T-helper 2 cell treated with Interferon-gamma antibody and Interleukin-4, amounts not matched to agents 5 μg/mL and 100 μg/mL, for 36 hours (primary cell): ENCODE measurements around the gene LBX1.
"Not testable (repeated sequence)": the region's sequence is repeated elsewhere in the genome, so short reads cannot be mapped to it uniquely, and the experiment has no call there.

ENCODE experiments used
- DNase-seq: peaks from one replicate; pipeline ENCODE4 v3.0.0; 2021; ENCODE audit warnings: low spot score
- H3K27ac Mint-ChIP-seq: one replicate; pipeline ENCODE4 v1.8.0; 2021; ENCODE audit warnings: mild to moderate bottlenecking, mixed read lengths
- H3K27me3 Mint-ChIP-seq: one replicate; pipeline ENCODE4 v1.8.0; 2021; ENCODE audit warnings: low read depth, mixed read lengths
- H3K36me3 Mint-ChIP-seq: one replicate; pipeline ENCODE4 v1.8.0; 2021; ENCODE audit warnings: low read depth, mixed read lengths
- H3K4me1 Mint-ChIP-seq: one replicate; pipeline ENCODE4 v1.8.0; 2021; ENCODE audit warnings: low read depth, mixed read lengths
- H3K4me3 Mint-ChIP-seq: one replicate; pipeline ENCODE4 v1.8.0; 2022; ENCODE audit warnings: mild to moderate bottlenecking, moderate library complexity, mixed read lengths
- H3K9me3 Mint-ChIP-seq: one replicate; pipeline ENCODE4 v1.8.0; 2021; ENCODE audit warnings: mixed read lengths

The LBX1 gene

DNA sequence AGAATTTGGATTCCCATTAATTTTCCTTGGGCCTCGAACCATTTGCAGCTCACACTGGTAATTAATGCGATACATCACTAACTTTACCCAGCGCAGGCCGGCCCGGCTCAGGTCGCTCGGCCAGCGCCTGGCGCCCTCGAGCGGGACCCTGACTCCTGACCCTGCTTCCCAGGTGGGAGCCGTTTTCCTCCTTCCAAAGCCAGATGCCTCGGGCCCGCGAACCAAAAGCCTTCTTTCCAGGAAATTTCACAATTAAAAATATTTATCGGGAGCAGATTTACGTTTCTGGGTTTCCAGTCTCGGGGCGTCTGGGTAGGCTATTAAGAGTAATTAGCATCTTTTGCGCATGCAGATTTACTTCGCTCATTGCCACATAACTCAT, 12.2 kb downstream of the LBX1 start:
- Mint-ChIP-seq H3K27ac (peak overlapping the region; percentile 31), H3K36me3 (no peaks in the 10 kb centered on the region), H3K9me3 (no peaks in the 10 kb centered on the region), H3K27me3 (peaks cover 90% of the 10 kb centered on the region), H3K4me3 (no peak overlapping the region), H3K4me1 (peaks cover 13% of the 10 kb centered on the region)
- DNase-seq, result no peak

GRCh38 chr10:101216207-101217043, 12.8 kb downstream of the LBX1 start:
- DNase-seq, result no peak
- no peaks in the 10 kb centered on the region for H3K36me3 Mint-ChIP-seq
- peaks cover 12% of the 10 kb centered on the region for H3K4me1 Mint-ChIP-seq
- peak overlapping the region; percentile 65 for H3K27ac Mint-ChIP-seq
- H3K4me3 Mint-ChIP-seq, result peak overlapping the region; percentile 26
- peaks cover 87% of the 10 kb centered on the region for H3K27me3 Mint-ChIP-seq
- no peaks in the 10 kb centered on the region for H3K9me3 Mint-ChIP-seq

- Mint-ChIP-seq H3K27ac (no peak overlapping the region), H3K27me3 (peaks cover 84% of the 10 kb centered on the region), H3K4me3 (no peak overlapping the region), H3K9me3 (no peaks in the 10 kb centered on the region), H3K4me1 (peaks cover 12% of the 10 kb centered on the region), H3K36me3 (no peaks in the 10 kb centered on the region)
- no peak for DNase-seq
Observed at GRCh38 chr10:101215397-101216206, 13.7 kb downstream of the LBX1 start.

DNA sequence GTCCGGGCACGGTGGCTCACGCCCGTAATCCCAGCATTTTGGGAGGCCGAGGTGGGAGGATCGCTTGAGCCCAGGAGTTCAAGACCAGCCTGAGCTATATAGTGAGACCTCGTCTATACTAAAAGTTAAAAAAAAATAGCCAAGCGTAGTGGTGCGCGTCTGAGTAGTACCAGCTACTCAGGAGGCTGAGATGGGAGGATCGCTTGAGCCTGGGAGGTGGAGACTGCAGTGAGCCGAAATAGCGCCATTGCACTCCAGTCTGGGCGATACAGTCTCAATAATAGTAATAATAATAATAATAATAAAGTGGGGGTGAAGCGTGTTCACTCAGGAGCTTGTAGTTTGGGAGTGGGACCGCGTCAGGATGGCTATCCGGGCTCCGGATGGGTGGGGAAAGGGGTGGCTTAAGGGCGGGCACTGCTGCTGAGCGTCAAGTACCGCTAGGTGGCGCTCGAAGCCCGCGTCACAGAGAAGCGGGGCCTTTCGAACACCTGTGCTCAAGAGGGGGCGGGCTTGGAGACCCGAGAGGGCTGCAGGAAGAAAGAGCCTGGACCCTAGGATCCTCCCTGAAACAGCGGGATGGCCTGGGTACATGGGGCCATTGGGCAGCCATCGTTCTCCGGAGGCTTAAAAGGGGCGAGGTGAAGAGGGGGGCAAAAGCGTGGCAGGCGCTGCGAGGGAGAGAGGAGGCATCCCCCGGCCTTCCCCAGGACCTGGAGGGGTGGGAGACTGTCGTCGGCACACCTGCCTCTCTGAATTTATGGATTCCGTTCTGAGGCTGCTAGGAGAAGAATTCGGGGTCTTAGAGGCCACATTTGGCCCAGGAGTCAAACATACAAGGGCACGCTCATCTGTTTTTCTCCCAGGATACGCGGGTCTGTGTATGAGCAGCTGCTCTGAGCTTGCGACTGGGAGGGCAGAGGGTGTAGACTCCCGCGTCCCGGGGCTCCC, 14.5 kb downstream of the LBX1 start:
- H3K9me3 Mint-ChIP-seq, result no peaks in the 10 kb centered on the region
- no peaks in the 10 kb centered on the region for H3K36me3 Mint-ChIP-seq
- H3K27ac Mint-ChIP-seq, result peak overlapping the region; percentile 46
- peak; percentile 54 for DNase-seq
- H3K4me1 Mint-ChIP-seq, result peaks cover 12% of the 10 kb centered on the region
- peak overlapping the region; percentile 54 for H3K4me3 Mint-ChIP-seq
- H3K27me3 Mint-ChIP-seq, result peaks cover 83% of the 10 kb centered on the region

- DNase-seq, result no peak
- Mint-ChIP-seq H3K27me3 (peaks cover 43% of the 10 kb centered on the region), H3K9me3 (no peaks in the 10 kb centered on the region), H3K4me1 (peaks cover 2% of the 10 kb centered on the region), H3K36me3 (no peaks in the 10 kb centered on the region), H3K27ac (no peak overlapping the region), H3K4me3 (no peak overlapping the region)
Observed at GRCh38 chr10:101208543-101208942, 20.7 kb downstream of the LBX1 start.

DNA sequence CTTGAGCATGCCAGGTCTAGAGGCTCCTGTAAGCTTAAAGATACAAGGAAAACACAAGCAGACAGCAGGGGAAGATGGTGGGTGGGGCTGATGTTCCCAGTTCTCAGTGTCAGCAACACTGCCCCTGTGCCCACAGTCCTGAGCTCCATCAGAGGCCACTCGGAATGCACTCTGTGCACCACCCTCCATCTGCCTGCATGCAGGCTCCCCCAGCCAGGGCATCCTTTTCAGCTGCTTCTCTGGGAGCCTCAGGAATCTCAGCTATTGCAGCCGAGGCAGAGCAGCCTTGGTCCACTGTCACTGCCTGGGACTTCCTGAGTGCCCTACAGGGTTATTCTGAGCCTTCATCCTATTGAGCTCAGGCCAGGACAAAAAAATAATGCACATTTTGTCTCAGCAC, 22.2 kb downstream of the LBX1 start:
- DNase-seq, result no peak
- no peaks in the 10 kb centered on the region for H3K9me3 Mint-ChIP-seq
- no peaks in the 10 kb centered on the region for H3K4me1 Mint-ChIP-seq
- no peak overlapping the region for H3K4me3 Mint-ChIP-seq
- H3K27me3 Mint-ChIP-seq, result peaks cover 42% of the 10 kb centered on the region
- H3K36me3 Mint-ChIP-seq, result no peaks in the 10 kb centered on the region
- H3K27ac Mint-ChIP-seq, result no peak overlapping the region

DNA sequence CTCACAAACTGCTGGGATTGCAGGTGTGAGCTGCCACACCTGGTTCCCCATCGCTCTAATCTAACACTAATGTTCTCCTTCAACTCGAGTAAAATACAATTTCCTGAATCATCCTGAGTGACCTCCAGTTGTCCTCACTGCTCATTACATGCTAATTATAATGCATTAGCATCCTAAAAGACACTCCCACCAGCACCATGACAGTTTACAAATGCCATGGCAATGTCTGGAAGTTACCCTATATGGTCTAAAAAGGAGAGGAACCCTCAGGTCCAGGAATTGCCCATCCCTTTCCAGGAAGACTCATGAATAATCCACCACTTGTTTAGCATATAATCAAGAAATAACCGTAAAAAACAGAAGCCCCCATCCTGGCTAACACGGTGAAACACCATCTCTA, 26.6 kb downstream of the LBX1 start:
- not testable (repeated sequence) for H3K36me3 Mint-ChIP-seq, H3K9me3 Mint-ChIP-seq, DNase-seq, H3K4me3 Mint-ChIP-seq, H3K27ac Mint-ChIP-seq, H3K4me1 Mint-ChIP-seq
- H3K27me3 Mint-ChIP-seq, result peaks cover 15% of the 10 kb centered on the region

- H3K27me3 Mint-ChIP-seq, result peaks cover 11% of the 10 kb centered on the region
- not testable (repeated sequence) for H3K27ac Mint-ChIP-seq, H3K36me3 Mint-ChIP-seq, H3K4me3 Mint-ChIP-seq, H3K4me1 Mint-ChIP-seq, DNase-seq, H3K9me3 Mint-ChIP-seq
Observed at GRCh38 chr10:101198326-101198977, 30.8 kb downstream of the LBX1 start.

DNA sequence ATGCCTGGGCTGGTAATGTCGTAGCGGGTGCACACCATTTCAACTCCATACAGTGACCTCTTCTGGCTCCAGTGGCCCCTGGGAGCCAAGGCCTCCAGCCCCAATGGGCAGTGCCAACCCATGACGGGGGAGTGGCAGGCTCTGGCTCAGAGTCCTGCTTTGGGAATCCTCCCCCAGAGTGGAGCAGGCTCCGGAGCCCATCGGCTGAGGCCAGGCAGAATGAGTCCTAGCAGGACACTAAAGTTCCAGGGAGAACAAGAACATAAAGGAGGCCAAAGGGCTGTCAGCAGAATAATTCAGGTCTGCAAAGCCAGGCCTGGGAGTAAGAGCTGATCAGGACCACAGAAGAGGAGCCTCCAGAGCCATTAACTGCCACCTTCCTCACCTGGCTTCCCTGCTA, 33.3 kb downstream of the LBX1 start:
- Mint-ChIP-seq H3K4me3 (no peak overlapping the region), H3K27ac (no peak overlapping the region)

DNA sequence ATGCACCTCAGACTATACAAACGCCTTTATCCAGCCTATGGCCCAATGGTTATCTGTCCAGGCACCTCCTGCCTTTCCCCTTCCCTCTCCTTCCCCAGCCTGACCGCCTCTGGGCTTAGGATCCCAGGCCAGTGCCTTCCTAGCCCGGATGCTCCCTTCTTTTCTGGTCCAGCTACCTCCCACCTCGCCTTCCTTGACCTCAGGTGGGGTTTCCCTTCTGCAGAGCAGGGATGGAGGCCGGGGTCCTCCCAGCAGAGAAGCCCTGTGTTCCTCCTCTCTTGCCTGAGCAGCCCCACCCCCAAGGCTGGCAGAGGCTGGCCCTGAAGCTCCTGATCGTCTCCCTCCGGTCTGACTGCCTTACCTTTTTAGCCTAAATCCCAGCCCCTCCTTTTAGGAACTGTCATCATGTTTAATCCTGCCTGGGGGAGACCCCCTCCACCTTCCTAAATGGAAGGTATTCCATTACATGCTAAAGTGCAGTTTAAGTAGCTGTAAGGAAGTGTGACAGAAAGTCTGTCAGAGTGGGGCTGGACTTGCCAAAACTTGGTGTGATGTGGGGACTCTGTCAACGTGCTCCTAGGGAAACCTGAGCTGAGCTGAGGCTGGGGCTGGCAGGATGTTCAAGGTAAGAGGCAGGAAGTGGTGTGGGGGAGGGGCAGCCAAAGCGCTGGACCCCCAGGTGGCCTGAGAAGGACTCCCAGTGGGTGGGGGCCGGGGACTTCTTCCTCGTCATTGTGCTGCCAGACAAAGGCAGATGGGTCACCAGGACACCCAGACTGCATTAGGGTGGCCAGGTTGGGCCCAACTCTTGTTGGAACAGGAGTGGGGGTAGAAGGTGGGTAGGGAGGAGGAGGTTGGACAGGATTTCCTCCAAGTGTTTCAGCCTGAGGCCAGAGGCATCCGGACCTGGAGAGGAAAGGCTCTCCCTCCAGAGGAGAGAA, 39.5 kb downstream of the LBX1 start:
- no peak overlapping the region for H3K27ac Mint-ChIP-seq
- no peak for DNase-seq
- H3K4me1 Mint-ChIP-seq, result peaks cover 2% of the 10 kb centered on the region
- H3K36me3 Mint-ChIP-seq, result no peaks in the 10 kb centered on the region
- peaks cover 3% of the 10 kb centered on the region for H3K27me3 Mint-ChIP-seq
- no peak overlapping the region for H3K4me3 Mint-ChIP-seq
- no peaks in the 10 kb centered on the region for H3K9me3 Mint-ChIP-seq

More for the DNA sequence above, 33.3 kb downstream of the LBX1 start:
- no peak for DNase-seq
- Mint-ChIP-seq H3K4me1 (no peaks in the 10 kb centered on the region), H3K27me3 (peaks cover 5% of the 10 kb centered on the region), H3K9me3 (no peaks in the 10 kb centered on the region), H3K36me3 (no peaks in the 10 kb centered on the region)

DNA sequence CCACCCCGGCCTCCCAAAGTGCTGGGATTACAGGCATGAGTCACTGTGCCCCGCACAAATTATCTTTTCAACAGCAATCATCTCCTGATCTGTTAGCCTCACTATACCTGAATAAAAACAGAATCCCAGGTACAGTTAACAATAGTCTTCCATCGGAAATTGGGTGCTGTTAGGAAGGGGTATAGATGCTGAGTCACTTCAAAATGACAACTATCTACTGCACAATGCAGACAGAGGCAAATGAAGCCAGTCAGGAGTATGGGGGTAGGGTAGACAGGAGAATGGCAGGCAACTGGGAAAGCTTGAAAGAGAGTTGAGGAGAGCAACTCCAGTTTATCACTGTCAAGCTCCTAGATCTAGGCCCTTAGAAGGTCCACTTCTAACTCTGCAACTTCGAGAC, 40.3 kb downstream of the LBX1 start:
- Mint-ChIP-seq H3K36me3 (no peaks in the 10 kb centered on the region), H3K27me3 (peaks cover 3% of the 10 kb centered on the region), H3K27ac (no peak overlapping the region), H3K4me1 (peaks cover 2% of the 10 kb centered on the region), H3K9me3 (no peaks in the 10 kb centered on the region), H3K4me3 (no peak overlapping the region)
- DNase-seq, result no peak

GRCh38 chr10:101183458-101184183, 45.6 kb downstream of the LBX1 start:
- Mint-ChIP-seq H3K9me3 (no peaks in the 10 kb centered on the region), H3K4me1 (no peaks in the 10 kb centered on the region)
- DNase-seq, result no peak

More at GRCh38 chr10:101183458-101184183, 45.6 kb downstream of the LBX1 start:
- no peak overlapping the region for H3K4me3 Mint-ChIP-seq
- no peaks in the 10 kb centered on the region for H3K36me3 Mint-ChIP-seq
- no peak overlapping the region for H3K27ac Mint-ChIP-seq
- peaks cover 13% of the 10 kb centered on the region for H3K27me3 Mint-ChIP-seq
